Stimulated activated CD4-positive, alpha-beta T cell treated with anti-CD3 and anti-CD28 coated beads, Interleukin-15, amount 100 ng/mL, for 24 hours (primary cell): ENCODE data around the gene NACA2.

ENCODE experiments used
- DNase-seq: peaks from one replicate; pipeline ENCODE4 v3.0.0-alpha.2; 2020

Gene NACA2

DNA sequence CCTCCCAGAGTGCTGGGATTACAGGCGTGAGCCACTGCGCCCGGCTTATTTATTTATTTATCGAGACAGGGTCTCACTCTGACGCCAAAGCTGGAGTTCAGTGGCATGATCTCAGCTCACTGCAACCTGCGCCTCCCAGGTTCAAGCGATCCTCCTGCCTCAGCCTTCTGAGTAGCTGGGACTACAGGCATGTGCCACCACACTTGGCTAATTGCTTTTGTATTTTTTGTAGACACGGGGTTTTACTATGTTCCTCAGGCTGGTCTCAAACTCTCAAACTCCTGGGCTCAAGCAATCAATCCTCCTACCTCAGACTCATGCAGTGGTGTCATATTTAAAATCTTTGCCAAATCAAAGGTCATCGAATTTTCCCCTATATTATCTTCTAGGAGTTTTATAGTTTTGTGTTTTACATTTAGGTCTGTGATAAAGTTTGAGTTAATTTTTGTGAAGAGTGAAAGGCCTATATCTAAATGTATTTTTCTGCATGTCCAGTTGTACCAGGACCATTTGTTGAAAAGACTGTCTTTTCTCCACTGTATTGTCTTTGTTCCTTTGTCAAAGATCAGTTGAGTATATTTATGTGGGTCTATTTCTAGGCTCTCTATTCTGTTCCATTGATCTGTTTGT is 47.1 kb downstream of the NACA2 start:
- DNase-seq = no peak

DNA sequence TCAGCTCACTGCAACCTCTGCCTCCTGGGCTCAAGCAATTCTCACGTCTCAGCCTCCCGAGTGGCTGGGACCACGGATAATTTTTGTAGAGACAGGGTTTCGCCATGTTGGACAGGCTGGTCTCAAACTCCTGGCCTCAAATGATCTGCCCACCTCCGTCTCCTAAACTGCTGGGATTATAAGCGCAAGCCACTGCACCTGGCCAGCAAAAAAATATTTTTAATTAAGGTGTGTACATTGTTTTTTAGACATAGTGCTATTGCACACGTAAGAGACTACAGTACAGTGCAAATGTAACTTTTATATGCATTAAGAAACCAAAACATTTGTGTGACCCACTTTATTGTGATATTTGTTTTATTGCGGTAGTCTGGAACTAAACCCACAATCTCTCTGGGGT is 49.0 kb downstream of the NACA2 start:
- no peak for DNase-seq

DNA sequence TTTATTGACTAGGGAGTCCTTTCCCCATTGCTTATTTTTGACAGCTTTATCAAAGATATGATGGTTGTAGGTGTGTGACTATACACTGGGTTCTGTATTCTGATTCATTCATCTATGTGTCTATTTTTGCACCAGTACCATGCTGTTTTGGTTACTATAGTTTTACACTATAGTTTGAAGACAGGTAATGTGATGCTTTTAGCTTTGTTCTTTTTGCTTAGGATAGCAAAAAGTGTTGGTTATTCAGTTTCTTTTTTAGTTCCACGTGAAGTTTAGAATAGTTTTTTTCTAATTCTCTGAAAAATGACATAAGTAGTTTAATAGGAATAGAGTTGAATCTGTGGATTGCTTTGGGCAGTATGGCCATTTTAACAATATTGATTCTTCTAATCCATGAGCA is 50.1 kb downstream of the NACA2 start:
- no peak for DNase-seq
